ENCODE results near the gene KCNK3.

GRCh38 chr2:26707747-26708146 is 15.2 kb downstream of the KCNK3 start:
- TF ChIP-seq CTCF (IDR thresholded peaks at IDR 0.05; ENCODE audit: low read depth, low read length) = no peak
- TF ChIP-seq EZH2phosphoT487 (IDR thresholded peaks at IDR 0.05; ENCODE audit: low read depth) = no peak

Measured in OCI-LY3 (cell line).